GM06990 (cell line): Measurements from ENCODE around the gene STK39.

Source experiments
- DNase-seq: peaks from one replicate; pipeline ENCODE4 v3.0.0-alpha.2; 2011; ENCODE audit not compliant: insufficient read length; ENCODE audit errors: extremely low read depth
- H3K27me3 ChIP-seq: replicated peaks from 2 replicates; pipeline ENCODE4 v1.6.0; 2011; ENCODE audit warnings: low read length; ENCODE audit not compliant: control insufficient read depth, insufficient read depth
- H3K36me3 ChIP-seq: 2 replicates; pipeline ENCODE4 v1.5.1; 2011; ENCODE audit warnings: low read length; ENCODE audit not compliant: control insufficient read depth, insufficient read depth
- H3K4me3 ChIP-seq: replicated peaks from 2 replicates; pipeline ENCODE4 v1.5.1; 2011; ENCODE audit warnings: low read depth, mild to moderate bottlenecking, control low read depth, low read length
- CTCF ChIP-seq: IDR thresholded peaks from 2 replicates; pipeline ENCODE4 v1.5.1; 2011; ENCODE audit warnings: low read length, control low read depth, mild to moderate bottlenecking, inconsistent platforms; ENCODE audit not compliant: insufficient read depth, poor library complexity, severe bottlenecking

The STK39 gene

GRCh38 chr2:167916756-167917155 is 330.6 kb downstream of the STK39 start:
- Histone ChIP-seq H3K36me3 (no peaks in the 10 kb centered on the region), H3K27me3 (no peaks in the 10 kb centered on the region), H3K4me3 (no peak overlapping the region)
- no peak for DNase-seq
- no peak for TF ChIP-seq CTCF

DNA sequence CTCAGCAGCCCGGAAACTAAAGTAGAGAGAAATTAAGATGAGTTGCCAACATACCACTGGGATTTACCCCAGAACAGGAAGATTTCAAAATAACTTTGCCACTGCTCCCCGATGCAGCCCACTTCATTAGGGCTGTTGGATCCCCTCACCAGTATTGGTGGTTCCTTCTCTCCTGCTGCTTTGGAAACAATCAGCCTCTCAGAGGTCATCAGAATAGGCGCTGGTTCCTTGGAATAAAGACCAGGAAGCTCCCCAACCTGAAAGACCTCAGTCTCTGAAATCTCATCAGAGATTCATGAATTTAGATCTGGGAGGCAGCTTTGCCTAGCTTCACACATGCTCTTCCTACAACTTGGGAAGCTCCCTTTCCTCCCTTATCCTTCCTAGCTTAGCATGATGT is 332.4 kb downstream of the STK39 start:
- Histone ChIP-seq H3K4me3 (no peak overlapping the region), H3K36me3 (no peaks in the 10 kb centered on the region), H3K27me3 (no peaks in the 10 kb centered on the region)
- no peak for DNase-seq
- no peak for TF ChIP-seq CTCF

DNA sequence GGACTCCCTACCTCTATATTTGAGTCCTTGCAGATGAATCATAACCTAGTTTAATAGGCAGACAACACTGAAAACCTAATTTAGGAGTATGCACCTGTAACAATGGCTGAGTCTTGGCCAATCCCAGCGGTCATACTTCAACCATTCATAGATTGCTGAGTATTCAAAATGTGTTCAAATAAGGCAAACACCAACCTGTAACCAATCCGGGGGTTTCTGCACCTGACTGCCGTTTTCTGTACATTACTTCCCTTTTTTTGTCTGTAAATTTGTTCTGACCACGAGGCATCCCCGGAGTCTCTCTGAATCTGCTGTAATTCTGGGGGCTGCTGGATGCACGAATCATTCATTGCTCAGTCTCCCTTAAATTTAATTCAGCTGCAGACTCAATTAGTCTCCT is 338.6 kb downstream of the STK39 start:
- no peak overlapping the region for H3K4me3 ChIP-seq
- DNase-seq: no peak
- no peak for TF ChIP-seq CTCF
- H3K27me3 ChIP-seq: no peaks in the 10 kb centered on the region
- H3K36me3 ChIP-seq: no peaks in the 10 kb centered on the region

GRCh38 chr2:167905668-167906067 is 341.7 kb downstream of the STK39 start:
- no peaks in the 10 kb centered on the region for H3K36me3 ChIP-seq
- TF ChIP-seq CTCF: no peak
- no peak overlapping the region for H3K4me3 ChIP-seq
- no peaks in the 10 kb centered on the region for H3K27me3 ChIP-seq
- no peak for DNase-seq
